ENCODE data around the gene UGT1A10. TPM values are rescaled to one million over a fixed set of nuclear protein-coding genes. Genes with fewer than 3 reads are reported as not detected.

Gene UGT1A10
- total RNA-seq, 2 donors from 2014 or later: 0.52 to 0.99 TPM

GRCh38 chr2:233818639-233819621, 182.7 kb downstream of the UGT1A10 start:
- Histone ChIP-seq H3K27ac (no peak overlapping the region), H3K9me3 (no peaks in the 10 kb centered on the region), H3K4me3 (no peak overlapping the region), H3K4me1 (no peaks in the 10 kb centered on the region), H3K36me3 (replicated peaks in 1 of 2; ENCODE audit: insufficient read depth in 1 of 2, low read depth in 2 of 2) (no peaks in the 10 kb centered on the region), H3K27me3 (no peaks in the 10 kb centered on the region)
- TF ChIP-seq POLR2A (IDR thresholded peaks at IDR 0.05) (no peak), CTCF (IDR thresholded peaks at IDR 0.05) (no peak)
- intact Hi-C loops (cut with DNase I): no loop called here
- DNase-seq (peak in 1 of 4 donors; percentile 5), ATAC-seq (no peak)
- WGBS, 2 donors: 62 to 66% methylated on average over 10 to 17 of the region's 17 CpGs

- Histone ChIP-seq H3K9me3 (no peaks in the 10 kb centered on the region), H3K4me1 (no peaks in the 10 kb centered on the region), H3K36me3 (replicated peaks in 1 of 2; ENCODE audit: insufficient read depth in 1 of 2, low read depth in 2 of 2) (no peaks in the 10 kb centered on the region), H3K27me3 (no peaks in the 10 kb centered on the region), H3K4me3 (no peak overlapping the region), H3K27ac (no peak overlapping the region)
- peak in 2 of 4 donors; percentile 4 to 5 for DNase-seq
- WGBS, 2 donors: 70 to 80% methylated on average over 3 to 16 of the region's 18 CpGs
- intact Hi-C loops (cut with DNase I): no loop called here
- TF ChIP-seq CTCF (IDR thresholded peaks at IDR 0.05): no peak
- no peak for TF ChIP-seq POLR2A (IDR thresholded peaks at IDR 0.05)
- no peak for ATAC-seq
Measured at GRCh38 chr2:233819884-233820773, 183.9 kb downstream of the UGT1A10 start.

GRCh38 chr2:233820774-233821105, 184.5 kb downstream of the UGT1A10 start:
- intact Hi-C loops (cut with DNase I): no loop called here
- 77 to 80% methylated on average over 6 of the region's 6 CpGs for WGBS, 2 donors
- no peak overlapping the region for H3K4me3 ChIP-seq
- H3K27ac ChIP-seq: no peak overlapping the region
- H3K36me3 ChIP-seq (replicated peaks in 1 of 2; ENCODE audit: insufficient read depth in 1 of 2, low read depth in 2 of 2): no peaks in the 10 kb centered on the region
- no peaks in the 10 kb centered on the region for H3K27me3 ChIP-seq
- ATAC-seq (no peak), DNase-seq (no peak)
- no peaks in the 10 kb centered on the region for H3K4me1 ChIP-seq
- no peaks in the 10 kb centered on the region for H3K9me3 ChIP-seq
- no peak for TF ChIP-seq POLR2A (IDR thresholded peaks at IDR 0.05)
- TF ChIP-seq CTCF (IDR thresholded peaks at IDR 0.05): no peak

GRCh38 chr2:233821196-233821595, 184.9 kb downstream of the UGT1A10 start:
- no peak overlapping the region for H3K4me3 ChIP-seq
- 83 to 90% methylated on average over 3 of the region's 3 CpGs for WGBS, 2 donors
- no peaks in the 10 kb centered on the region for H3K4me1 ChIP-seq
- ATAC-seq (no peak), DNase-seq (no peak)
- no peaks in the 10 kb centered on the region for H3K36me3 ChIP-seq (replicated peaks in 1 of 2; ENCODE audit: insufficient read depth in 1 of 2, low read depth in 2 of 2)
- no peaks in the 10 kb centered on the region for H3K9me3 ChIP-seq
- TF ChIP-seq CTCF (IDR thresholded peaks at IDR 0.05) (no peak), POLR2A (IDR thresholded peaks at IDR 0.05) (no peak)
- intact Hi-C loops (cut with DNase I): no loop called here
- no peak overlapping the region for H3K27ac ChIP-seq
- H3K27me3 ChIP-seq: no peaks in the 10 kb centered on the region
